HL-60/S4 treated with retinoic acid at 250 ng/mL for 4 days and 3 days (cell line): Measurements from ENCODE around the gene ATP6AP1.

Experiments
- in situ Hi-C: fragments of 300-500 bp; cut with MboI; formaldehyde crosslinking; loops from 2 replicates; pipeline ENCODE4 v1.7.0; 2022; ENCODE audit warnings: low sequenced_read_pairs

Gene ATP6AP1

DNA sequence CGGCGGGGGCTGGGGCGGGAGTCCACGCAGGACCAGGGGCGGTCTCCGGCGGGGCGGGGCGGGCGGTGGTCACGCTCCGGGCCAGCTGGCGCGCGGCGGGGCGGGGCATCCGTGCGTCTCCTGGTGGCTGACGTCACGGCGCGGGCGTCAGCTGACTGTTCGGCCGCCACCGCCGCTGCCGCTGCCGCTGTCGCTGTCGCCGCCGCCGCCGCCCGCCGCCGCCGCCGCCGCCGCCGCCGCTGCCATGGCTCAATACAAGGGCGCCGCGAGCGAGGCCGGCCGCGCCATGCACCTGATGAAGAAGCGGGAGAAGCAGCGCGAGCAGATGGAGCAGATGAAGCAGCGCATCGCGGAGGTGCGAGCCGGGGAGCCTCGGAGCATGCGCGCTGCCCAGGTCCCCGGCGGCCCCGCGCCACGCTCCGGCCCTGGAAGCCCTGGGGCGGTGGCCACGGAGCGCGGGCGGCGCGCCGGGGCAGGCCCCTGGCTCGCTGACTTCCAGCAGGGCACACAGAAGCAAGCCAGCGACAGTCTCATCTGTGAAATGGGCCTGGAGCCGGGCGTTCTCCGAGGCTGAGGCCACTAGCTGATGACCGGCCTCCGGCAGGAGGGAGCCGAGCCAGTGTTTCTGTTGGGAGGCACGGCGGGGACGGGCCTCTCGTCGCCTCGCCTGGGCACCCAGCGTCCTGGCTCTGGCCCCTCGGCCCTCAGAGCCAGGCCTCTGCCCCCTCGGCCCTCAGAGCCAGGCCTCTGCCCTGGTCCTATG, 15.7 kb downstream of the ATP6AP1 start, which contains the start of gene FAM50A:
FAM50A (plus strand) TSS at position 150 of the 763 bp plus-strand sequence; CDS start at position 245, 95 bp downstream.
- in situ Hi-C loops, result no loop called here

DNA sequence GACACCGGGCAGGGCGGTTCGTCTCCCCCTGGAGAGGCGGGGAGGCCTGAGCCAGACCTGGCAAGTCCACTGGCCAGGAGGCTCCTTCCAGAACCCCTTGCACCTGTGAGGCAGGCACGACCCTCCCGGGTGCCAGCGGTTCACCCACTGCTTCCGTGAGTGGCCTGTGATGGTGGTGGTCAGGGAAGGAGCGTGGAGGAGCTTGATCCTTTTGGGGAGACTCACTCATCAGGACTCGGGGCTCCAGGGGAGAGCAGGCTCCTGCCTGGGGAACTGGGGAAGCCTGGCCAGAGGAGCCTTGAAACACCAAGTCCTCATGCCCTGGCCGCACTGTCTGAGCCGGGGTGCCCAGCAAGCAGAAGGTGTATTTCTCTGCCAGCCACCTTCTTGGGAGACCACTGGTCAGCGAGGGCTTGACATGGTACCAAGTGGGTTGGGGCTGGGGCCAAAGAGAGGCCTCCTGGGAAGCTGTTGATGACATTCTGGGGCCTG, 16.3 kb downstream of the ATP6AP1 start:
- in situ Hi-C loops, result no loop called here

DNA sequence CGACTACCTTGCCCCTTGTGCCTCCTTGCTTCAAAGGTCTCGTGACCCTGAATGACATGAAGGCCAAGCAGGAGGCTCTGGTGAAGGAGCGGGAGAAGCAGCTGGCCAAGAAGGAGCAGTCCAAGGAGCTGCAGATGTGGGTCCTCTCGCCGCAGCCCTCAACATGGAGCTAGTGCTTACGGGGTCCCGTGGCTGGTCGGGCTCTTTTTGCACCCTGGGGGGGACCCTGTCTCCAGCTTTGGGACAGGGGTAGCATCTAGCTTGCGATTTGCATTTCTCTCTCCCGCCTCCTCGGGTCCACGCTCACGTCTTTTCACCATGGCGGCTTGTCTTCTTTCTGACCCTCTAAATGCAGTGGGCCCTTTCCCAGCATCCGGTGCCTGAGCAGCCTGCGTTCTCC, 17.3 kb downstream of the ATP6AP1 start:
- in situ Hi-C loops, result no loop called here

DNA sequence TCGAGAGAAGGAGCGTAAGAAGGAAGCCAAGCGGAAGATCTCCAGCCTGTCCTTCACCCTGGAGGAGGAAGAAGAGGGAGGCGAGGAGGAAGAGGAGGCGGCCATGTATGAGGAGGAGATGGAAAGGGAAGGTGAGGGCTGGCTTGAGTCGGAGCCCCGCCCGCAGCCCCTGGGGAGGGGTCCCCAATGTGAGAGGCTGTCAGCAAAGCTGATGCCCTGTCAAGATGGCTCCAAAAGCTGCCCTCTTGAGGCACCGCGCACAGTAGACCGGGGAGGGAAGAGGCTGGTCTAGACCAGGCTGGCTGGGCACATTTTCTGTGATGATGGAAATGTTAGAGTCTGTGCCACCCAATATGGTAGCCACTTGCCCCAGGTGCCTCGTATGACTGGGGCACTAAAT, 18.0 kb downstream of the ATP6AP1 start:
- in situ Hi-C loops, result no loop called here

DNA sequence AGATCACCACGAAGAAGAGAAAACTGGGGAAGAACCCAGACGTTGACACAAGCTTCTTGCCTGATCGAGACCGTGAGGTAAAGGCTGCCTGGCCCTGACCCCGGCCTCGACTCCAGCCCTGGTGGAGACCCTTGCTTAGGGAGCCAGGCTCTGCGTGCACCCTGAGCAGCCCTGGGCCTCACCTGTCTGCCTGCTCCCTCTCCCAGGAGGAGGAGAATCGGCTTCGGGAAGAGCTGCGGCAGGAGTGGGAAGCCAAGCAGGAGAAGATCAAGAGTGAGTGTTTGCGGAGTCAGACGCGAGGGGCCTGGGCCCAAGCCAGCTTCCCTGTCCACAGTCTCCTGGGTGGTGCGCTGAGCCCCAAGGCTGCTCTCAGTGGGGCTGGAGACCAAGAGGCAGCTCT, 20.0 kb downstream of the ATP6AP1 start:
- in situ Hi-C loops, result no loop called here

DNA sequence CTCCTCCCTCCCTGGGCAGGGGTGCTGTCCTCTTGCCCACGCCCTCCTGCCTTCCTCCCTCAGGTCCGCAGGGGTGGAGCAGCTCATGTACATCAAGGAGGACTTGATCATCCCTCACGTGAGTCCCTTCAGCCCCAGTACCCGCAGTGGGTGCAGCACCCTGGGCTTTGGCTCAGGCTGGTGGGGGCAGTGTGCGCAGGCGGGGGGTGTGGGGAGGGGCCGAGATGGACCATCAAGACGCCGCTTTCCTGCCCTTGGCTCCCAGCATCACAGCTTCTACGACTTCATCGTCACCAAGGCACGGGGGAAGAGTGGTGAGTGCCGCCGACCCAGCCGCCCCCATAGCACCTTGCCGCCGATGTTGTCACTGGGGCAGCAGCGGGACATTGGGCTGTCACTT, 21.1 kb downstream of the ATP6AP1 start:
- in situ Hi-C loops, result no loop called here

DNA sequence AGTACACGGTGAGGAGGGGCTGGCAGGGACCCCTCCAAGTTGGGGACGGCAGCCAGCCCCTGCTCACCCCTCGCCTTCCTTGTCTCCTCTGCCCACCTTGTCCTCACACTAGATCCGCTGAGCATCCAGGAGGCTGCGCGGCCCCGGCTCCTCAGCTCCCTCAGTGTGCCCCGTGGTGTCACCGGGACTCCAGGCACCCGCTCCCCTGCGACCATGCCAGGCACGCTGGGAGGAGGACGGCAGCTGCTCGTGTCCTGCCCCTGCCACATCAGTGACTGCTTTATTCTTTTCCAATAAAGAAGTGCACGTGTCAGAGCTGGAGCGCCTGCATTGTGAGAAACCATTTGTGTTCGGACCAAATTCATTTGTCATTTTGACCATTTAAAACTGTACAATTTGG, 21.8 kb downstream of the ATP6AP1 start:
- in situ Hi-C loops, result no loop called here

DNA sequence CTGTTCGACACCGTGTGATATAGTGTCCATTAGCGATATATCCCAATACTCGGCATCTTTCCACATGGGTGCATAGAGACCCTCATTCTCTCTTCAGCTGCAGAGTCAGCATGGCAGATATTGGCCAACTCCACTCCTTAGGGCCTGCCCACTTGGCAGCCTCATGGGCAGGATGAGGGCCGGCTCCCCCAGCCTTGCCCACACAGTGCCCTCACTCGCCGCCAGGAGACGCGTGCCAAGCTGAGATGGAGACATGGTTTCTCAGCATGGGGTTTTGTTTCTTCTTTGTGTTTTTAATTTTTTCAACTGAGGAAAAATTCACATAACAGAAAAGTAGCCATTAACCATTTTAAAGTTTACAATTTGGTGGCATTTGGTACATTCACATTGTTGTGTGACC, 24.3 kb downstream of the ATP6AP1 start:
- in situ Hi-C loops, result no loop called here

DNA sequence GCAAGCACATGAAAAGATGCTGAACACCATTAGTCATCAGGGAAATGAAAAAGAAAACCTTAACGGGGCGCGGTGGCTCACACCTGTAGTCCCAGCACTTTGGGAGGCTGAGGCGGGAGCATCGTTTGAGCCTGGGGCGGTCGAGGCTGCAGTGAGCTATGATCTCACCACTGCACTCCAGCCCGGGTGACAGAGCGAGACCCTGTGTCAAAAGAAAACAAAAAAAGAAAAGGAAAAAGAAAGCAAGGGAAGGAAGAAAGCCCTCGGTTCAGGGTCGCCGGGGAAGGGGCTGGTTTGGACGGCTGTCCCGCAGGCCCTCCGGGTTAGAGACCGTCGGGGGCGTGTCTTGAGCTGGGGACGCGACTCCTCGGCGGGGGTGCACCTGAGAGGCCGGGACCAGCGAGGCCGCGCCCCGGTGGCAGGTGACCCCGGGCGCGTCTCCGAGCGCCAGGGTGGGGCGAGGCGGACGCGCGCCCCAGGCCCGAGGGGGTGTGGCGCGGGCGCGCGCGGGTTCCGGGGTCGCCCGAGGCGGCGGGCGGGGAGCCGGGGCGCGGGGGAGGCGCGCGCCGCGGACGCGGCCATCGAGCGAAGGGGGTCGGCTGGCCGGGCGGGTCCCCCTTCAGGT, 29.1 kb downstream of the ATP6AP1 start:
- in situ Hi-C loops, result no loop called here

DNA sequence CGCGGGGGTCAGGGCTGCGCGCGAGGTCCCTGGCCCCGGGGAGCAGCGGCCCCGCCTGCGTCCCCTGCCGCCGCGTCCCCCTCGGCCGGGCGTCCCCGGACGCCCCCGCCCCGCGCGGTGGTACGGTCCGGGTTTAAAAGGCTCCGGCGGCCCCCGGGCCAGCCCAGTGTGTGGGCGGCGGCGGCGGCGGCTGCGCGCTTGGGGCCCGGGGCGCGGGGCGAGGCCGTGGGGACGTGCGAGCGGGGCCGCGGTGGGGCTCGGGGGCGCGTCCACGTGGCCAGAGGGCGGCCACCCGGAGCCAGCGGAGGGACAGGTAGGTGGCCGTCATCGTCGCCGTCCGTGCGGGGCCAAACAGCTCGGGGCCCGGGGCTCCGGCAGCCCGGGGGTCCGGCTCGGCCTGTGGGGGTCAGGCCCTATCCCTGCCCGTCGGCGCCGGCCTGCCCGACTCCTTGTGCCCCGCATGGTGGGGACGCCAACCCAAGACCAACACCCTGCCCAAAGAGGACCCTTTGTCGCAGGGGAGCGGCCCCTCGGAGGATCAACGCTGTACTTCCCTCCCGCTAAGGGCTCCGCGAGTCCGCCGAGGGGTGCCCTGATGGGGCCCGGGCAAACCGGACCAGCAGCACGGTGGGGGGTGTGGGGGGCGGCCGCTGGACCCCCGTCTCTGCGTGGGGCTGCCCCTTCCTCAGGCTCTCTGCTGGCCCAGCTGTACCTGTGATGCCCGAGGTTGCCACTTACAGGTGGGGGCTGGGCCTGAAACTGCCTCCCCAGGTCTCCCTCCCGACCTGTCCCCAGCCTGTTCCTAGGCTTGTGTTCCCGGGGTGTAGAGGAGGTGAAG, 29.9 kb downstream of the ATP6AP1 start, which contains the start of gene PLXNA3:
PLXNA3 (plus strand) TSS at position 166 of the 838 bp plus-strand sequence. CDS start 1,903 bp downstream, outside the sequence.
- in situ Hi-C loops, result no loop called here

DNA sequence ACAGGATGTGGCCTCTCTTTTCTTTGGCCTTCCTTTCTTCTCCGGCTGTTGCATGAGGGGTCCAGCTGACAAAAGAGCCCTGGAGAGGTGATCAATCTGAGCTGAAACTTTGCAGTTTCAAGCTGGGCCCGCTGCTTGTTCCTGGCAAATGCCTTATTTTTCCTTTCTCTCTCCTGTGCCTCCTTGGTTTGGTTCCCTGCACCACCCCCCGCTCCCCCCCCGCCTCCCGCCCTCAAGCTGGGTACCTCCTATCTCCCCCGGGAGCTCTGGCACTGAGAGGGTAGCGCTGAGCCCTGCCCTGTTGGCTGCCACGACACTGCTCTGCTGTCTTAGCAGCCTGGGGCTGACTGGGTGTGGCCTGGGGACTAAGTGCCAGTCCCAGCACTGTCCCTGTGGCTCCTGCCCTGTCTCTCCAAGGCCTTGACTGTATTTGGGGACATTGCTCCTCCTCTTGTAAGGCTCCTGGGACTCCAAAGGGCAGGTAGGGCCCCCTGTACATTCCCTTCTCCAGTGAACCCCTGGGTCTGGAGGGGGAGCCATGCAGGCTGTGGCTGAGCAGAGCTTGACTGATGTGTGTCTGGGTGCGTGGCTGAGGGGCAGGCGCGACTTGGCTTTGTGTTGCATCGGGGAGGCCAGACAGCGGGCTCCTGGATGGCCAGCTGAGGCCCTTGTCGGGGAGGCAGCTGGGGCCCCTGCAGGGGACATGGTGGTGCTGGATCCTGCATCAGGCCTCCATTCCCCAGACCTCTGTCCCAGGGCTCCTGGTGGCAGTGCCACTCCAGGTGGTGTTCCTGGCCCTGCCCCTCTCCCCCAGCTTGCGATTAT, 30.7 kb downstream of the ATP6AP1 start:
- in situ Hi-C loops, result no loop called here

DNA sequence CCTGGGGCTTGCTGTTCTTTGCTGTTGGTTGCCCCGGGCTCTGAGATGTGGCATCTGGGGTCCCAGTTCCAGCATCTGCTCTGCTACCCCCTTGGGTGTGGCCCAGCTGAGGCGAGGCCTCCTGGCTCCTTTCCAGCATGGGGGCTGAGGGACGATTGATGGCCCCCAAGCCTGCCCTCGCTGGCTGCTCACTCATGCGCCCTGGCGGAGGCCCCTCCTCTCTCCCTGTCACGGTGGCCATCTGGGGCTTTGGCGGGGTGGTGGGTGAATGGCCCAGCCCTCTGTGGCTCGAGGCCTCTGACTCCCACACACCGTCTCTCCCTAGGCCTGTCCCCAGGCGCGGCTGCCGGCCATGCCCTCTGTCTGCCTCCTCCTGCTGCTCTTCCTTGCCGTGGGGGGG, 31.4 kb downstream of the ATP6AP1 start:
- in situ Hi-C loops, result no loop called here

DNA sequence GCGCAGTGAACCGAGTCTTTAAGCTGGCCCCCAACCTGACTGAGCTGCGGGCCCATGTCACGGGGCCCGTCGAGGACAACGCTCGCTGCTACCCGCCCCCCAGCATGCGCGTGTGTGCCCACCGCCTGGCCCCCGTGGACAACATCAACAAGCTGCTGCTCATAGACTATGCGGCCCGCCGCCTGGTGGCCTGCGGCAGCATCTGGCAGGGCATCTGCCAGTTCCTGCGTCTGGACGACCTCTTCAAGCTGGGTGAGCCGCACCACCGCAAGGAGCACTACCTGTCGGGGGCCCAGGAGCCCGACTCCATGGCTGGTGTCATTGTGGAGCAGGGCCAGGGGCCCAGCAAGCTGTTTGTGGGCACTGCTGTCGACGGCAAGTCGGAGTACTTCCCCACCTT, 31.8 kb downstream of the ATP6AP1 start:
- in situ Hi-C loops, result no loop called here

DNA sequence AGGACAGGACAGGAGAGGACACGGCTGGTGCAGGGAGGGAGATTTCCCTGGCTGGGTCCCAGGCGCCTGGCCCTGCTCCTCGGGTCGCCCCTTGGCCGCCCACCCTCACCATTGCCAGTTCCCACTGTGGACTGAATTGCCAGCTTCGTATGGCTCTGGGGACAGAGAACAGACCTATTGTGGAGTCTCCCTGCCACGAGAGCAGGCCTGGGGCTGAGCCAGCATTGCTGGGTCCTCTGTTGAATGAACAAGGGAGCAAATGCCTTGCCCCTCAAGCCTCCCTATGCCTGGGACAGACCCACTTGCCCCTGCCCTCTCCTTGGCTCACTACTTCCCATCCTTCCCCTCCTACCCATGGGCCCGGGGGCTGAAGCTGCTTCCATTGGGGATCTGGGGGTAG, 33.9 kb downstream of the ATP6AP1 start:
- in situ Hi-C loops, result no loop called here

DNA sequence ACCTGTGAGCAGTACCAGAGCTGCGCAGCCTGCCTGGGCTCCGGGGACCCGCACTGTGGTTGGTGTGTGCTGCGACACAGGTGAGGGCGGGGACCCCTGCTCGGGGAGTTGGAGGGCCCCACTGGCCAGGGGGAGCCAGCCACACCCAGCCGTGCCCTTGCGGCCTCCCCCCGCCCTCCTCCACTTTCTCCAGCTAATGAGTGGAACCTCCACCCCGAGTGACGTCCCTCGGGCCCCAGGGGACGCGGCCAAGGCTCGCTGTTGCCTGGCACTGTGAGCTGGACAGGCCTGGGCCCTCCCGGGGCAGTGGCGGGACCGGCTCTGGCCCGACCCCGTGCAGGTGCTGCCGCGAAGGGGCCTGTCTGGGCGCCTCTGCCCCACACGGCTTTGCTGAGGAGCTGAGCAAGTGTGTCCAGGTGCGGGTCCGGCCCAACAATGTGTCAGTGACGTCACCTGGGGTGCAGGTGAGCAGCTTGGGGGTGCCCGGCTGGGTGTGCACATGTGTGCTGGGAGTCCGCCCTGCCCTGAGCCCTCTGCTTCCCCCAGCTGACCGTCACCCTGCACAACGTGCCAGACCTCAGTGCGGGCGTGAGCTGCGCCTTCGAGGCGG, 35.2 kb downstream of the ATP6AP1 start:
- in situ Hi-C loops, result no loop called here

DNA sequence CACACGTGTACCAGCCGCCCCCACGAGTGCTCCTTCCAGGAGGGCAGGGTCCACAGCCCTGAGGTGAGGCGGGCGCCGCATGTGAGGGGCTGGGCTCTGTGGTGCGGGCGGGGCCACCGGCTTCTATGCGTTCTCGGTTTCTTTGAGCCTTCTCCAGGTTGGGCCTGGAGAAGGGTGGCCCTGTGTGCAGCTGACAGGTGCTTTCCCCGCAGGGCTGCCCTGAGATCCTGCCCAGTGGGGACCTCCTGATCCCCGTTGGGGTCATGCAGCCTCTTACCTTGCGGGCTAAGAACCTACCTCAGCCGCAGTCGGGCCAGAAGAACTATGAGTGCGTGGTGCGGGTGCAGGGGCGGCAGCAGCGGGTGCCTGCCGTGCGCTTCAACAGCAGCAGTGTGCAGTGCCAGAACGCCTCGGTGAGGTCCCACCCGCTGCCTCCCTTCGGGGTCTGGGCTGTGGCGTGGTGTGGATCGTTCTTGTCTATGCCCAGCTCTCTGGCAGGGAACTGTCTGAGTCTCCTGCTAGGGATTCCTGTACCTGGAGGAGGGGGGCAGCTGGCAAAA, 36.4 kb downstream of the ATP6AP1 start:
- in situ Hi-C loops, result no loop called here

DNA sequence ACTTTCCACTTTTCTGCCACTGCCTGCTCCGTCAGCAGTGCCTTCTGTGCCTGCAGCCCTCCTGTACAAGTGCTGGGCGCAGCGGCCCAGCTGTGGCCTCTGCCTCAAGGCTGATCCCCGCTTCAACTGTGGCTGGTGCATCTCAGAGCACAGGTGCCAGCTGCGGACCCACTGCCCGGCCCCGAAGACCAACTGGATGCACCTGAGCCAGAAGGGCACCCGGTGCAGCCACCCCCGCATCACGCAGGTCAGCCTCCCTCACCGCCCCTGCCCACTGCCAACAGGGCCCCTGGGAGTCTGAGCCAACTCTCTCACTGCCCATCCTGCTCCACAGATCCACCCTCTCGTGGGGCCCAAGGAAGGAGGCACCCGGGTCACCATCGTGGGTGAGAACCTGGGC, 37.1 kb downstream of the ATP6AP1 start:
- in situ Hi-C loops, result no loop called here

DNA sequence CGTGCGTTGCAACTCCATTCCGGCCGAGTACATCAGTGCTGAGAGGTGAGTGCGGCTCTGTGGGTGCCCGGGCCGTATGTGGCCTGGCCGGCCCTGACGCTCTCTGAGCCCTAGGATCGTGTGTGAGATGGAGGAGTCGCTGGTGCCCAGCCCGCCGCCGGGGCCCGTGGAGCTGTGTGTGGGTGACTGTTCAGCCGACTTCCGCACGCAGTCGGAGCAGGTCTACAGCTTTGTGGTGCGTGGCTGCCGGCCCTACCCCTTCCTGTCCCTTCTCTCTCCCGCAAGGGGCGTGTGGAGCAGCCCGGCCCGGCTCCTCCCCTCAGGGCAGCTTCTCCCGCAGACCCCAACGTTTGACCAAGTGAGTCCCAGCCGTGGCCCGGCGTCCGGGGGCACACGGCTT, 37.6 kb downstream of the ATP6AP1 start:
- in situ Hi-C loops, result no loop called here

DNA sequence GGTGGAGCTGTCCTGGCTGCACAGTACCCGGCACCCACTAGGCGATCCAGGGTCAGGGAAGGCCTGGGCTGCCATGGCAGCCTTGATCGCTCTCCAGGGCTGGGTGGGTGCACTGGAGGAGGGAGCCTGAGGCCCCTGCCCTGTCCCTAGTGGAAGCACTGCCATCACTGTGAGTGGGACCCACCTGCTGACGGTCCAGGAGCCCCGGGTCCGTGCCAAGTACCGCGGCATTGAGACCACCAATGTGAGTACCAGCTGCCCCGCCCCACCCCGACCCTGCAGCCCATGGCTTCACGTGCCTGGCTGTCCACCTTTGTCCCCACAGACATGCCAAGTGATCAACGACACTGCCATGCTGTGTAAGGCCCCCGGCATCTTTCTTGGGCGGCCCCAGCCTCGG, 38.4 kb downstream of the ATP6AP1 start:
- in situ Hi-C loops, result no loop called here

DNA sequence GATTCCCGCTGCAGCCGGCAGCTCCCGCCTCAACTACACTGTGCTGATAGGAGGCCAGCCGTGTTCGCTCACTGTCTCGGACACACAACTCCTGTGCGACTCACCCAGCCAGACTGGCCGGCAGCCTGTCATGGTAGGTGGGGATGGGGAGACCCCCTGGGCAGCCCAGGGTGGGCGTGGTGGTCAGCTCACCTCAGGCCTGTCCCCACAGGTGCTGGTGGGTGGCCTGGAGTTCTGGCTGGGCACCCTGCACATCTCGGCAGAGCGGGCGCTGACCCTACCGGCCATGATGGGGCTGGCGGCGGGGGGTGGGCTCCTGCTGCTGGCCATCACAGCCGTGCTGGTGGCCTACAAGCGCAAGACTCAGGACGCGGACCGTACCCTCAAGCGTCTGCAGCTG, 39.1 kb downstream of the ATP6AP1 start:
- in situ Hi-C loops, result no loop called here
